OCI-LY3 (cell line): Measurements from ENCODE around the gene GPR142.

Experiments used
- H2AFZ ChIP-seq: fragments of 200-600, 300-600 bp; shearing (Covaris generic); 2 replicates; pipeline ENCODE4 v1.6.0; 2014; ENCODE audit warnings: antibody characterized with exemption, low read depth, low read length
- H3K27ac ChIP-seq: fragments of 200-600, 300-600 bp; sonication (generic); 2 replicates; pipeline ENCODE4 v1.5.1; 2014; ENCODE audit warnings: mild to moderate bottlenecking, low read length, moderate library complexity, mixed read lengths
- H3K27me3 ChIP-seq: fragments of 200-600, 300-600 bp; sonication (generic); 2 replicates; pipeline ENCODE4 v1.6.1; 2014; ENCODE audit warnings: low read depth, low read length, mixed read lengths
- H3K36me3 ChIP-seq: fragments of 200-600, 300-600 bp; sonication (generic); replicated peaks from 2 replicates; pipeline ENCODE3; 2014; ENCODE audit warnings: low read depth, low read length, mixed read lengths
- H3K4me1 ChIP-seq: fragments of 300-600, 200-600 bp; sonication (generic); 2 replicates; pipeline ENCODE4 v1.6.1; 2014; ENCODE audit warnings: low read length, mixed read lengths
- H3K4me2 ChIP-seq: fragments of 200-600, 300-600 bp; sonication (generic); 2 replicates; pipeline ENCODE4 v1.6.1; 2014; ENCODE audit warnings: low read length, mixed read lengths
- H3K4me3 ChIP-seq: fragments of 300-600, 200-600 bp; sonication (generic); 2 replicates; pipeline ENCODE4 v1.5.1; 2014; ENCODE audit warnings: antibody characterized with exemption, mild to moderate bottlenecking, low read length, moderate library complexity
- H3K79me2 ChIP-seq: fragments of 300-600, 200-600 bp; shearing (Covaris generic); 2 replicates; pipeline ENCODE4 v1.6.1; 2014; ENCODE audit warnings: mild to moderate bottlenecking, low read length, mixed read lengths
- H3K9ac ChIP-seq: fragments of 300-600, 200-600 bp; shearing (Covaris generic); 2 replicates; pipeline ENCODE4 v1.6.0; 2014; ENCODE audit warnings: mild to moderate bottlenecking, low read length, moderate library complexity
- H3K9me3 ChIP-seq: fragments of 200-600, 300-600 bp; shearing (Covaris generic); 2 replicates; pipeline ENCODE4 v1.6.1; 2014; ENCODE audit warnings: low read length, mixed read lengths; ENCODE audit not compliant: insufficient read depth
- H4K20me1 ChIP-seq: fragments of 200-600, 300-600 bp; sonication (generic); 2 replicates; pipeline ENCODE4 v1.6.1; 2016; ENCODE audit warnings: low read length, mixed read lengths; ENCODE audit not compliant: insufficient read depth
- CTCF ChIP-seq: fragments of 200-600, 300-600 bp; sonication (generic); IDR thresholded peaks from 2 replicates; pipeline ENCODE4 v1.5.1; 2014; ENCODE audit warnings: antibody characterized with exemption, low read length, low read depth
- EZH2phosphoT487 ChIP-seq: fragments of 200-600 bp; shearing (Covaris generic); IDR thresholded peaks from 2 replicates; pipeline ENCODE4 v1.6.1; 2018; ENCODE audit warnings: antibody characterized with exemption, mixed run types, low read depth

GPR142 gene

GRCh38 chr17:74330446-74330845 is 36.9 kb upstream of the GPR142 start:
- Histone ChIP-seq H3K36me3 (no peaks in the 10 kb centered on the region), H2AFZ (no peak overlapping the region), H3K9ac (no peak overlapping the region), H4K20me1 (no peaks in the 10 kb centered on the region), H3K27me3 (no peaks in the 10 kb centered on the region), H3K4me1 (no peaks in the 10 kb centered on the region), H3K4me2 (no peak overlapping the region), H3K9me3 (no peaks in the 10 kb centered on the region), H3K4me3 (no peak overlapping the region), H3K27ac (no peak overlapping the region), H3K79me2 (no peaks in the 10 kb centered on the region)
- TF ChIP-seq EZH2phosphoT487 (no peak), CTCF (no peak)

- no peak overlapping the region for H3K4me3 ChIP-seq
- no peak overlapping the region for H3K27ac ChIP-seq
- H3K9ac ChIP-seq: no peak overlapping the region
- H4K20me1 ChIP-seq: no peaks in the 10 kb centered on the region
- H3K36me3 ChIP-seq: no peaks in the 10 kb centered on the region
- no peak overlapping the region for H2AFZ ChIP-seq
- no peaks in the 10 kb centered on the region for H3K9me3 ChIP-seq
- H3K4me2 ChIP-seq: no peak overlapping the region
- H3K4me1 ChIP-seq: no peaks in the 10 kb centered on the region
- H3K27me3 ChIP-seq: no peaks in the 10 kb centered on the region
- TF ChIP-seq EZH2phosphoT487 (no peak), CTCF (no peak)
- H3K79me2 ChIP-seq: no peaks in the 10 kb centered on the region
Measured at GRCh38 chr17:74332017-74332650, 35.2 kb upstream of the GPR142 start.

GRCh38 chr17:74332763-74333283 is 34.5 kb upstream of the GPR142 start:
- Histone ChIP-seq H3K27ac (no peak overlapping the region), H3K4me2 (no peak overlapping the region), H3K9ac (no peak overlapping the region), H3K36me3 (no peaks in the 10 kb centered on the region), H3K4me1 (no peaks in the 10 kb centered on the region), H3K79me2 (no peaks in the 10 kb centered on the region), H3K9me3 (no peaks in the 10 kb centered on the region), H4K20me1 (no peaks in the 10 kb centered on the region), H2AFZ (no peak overlapping the region), H3K27me3 (peaks cover 4% of the 10 kb centered on the region; the same call in 1 of the 2 replicates), H3K4me3 (no peak overlapping the region)
- no peak for TF ChIP-seq CTCF

- no peaks in the 10 kb centered on the region for H3K36me3 ChIP-seq
- peaks cover 7% of the 10 kb centered on the region; the same call in 1 of the 2 replicates for H3K27me3 ChIP-seq
- no peaks in the 10 kb centered on the region for H3K4me1 ChIP-seq
- no peaks in the 10 kb centered on the region for H4K20me1 ChIP-seq
- H2AFZ ChIP-seq: no peak overlapping the region
- no peaks in the 10 kb centered on the region for H3K9me3 ChIP-seq
- H3K4me3 ChIP-seq: no peak overlapping the region
- H3K27ac ChIP-seq: no peak overlapping the region
- no peak overlapping the region for H3K4me2 ChIP-seq
- TF ChIP-seq CTCF: no peak
- TF ChIP-seq EZH2phosphoT487: no peak
- H3K79me2 ChIP-seq: no peaks in the 10 kb centered on the region
- H3K9ac ChIP-seq: no peak overlapping the region
Measured at GRCh38 chr17:74334393-74335039, 32.8 kb upstream of the GPR142 start.
